Activated CD8-positive, alpha-beta T cell treated with anti-CD3 and anti-CD28 coated beads, Interleukin-2, amount 10 ng/mL, durations not matched to agents 7 days and 5 days (primary cell): Measurements from ENCODE around the gene DGKI. TPM values are rescaled to one million over a fixed set of nuclear protein-coding genes. Genes with fewer than 3 reads are reported as not detected.
"Not testable (repeated sequence)": the region's sequence is repeated elsewhere in the genome, so short reads cannot be mapped to it uniquely, and the experiment has no call there.

ENCODE experiments used
- ATAC-seq: fragments of 150-1000 bp; cut with Tn5 transposase; one replicate; pipeline ENCODE4 v1.10.0; 2021; ENCODE audit warnings: moderate library complexity
- CTCF ChIA-PET: fragments of 350-600 bp; sonication (Branson Sonifier 250); formaldehyde crosslinking; loops from one replicate; lab custom pipeline; 2021; ENCODE audit warnings: antibody characterized with exemption; lab: Charles Lee
- POLR2A ChIA-PET: fragments of 350-600 bp; sonication (Branson Sonifier 250); formaldehyde crosslinking; loops from one replicate; lab custom pipeline; 2021; ENCODE audit warnings: antibody characterized with exemption; lab: Charles Lee
- DNase-seq: peaks from one replicate; pipeline ENCODE4 v3.0.0-alpha.2; 2020
- H3K27ac Mint-ChIP-seq: one replicate; pipeline ENCODE4 v1.8.0; 2021; ENCODE audit warnings: mild to moderate bottlenecking, mixed read lengths
- H3K27me3 Mint-ChIP-seq: one replicate; pipeline ENCODE4 v1.8.0; 2021; ENCODE audit warnings: low read depth, mixed read lengths
- H3K36me3 Mint-ChIP-seq: one replicate; pipeline ENCODE4 v1.8.0; 2021; ENCODE audit warnings: low read depth, mixed read lengths
- H3K4me1 Mint-ChIP-seq: one replicate; pipeline ENCODE4 v1.8.0; 2021; ENCODE audit warnings: low read depth, mixed read lengths
- H3K4me3 Mint-ChIP-seq: one replicate; pipeline ENCODE4 v1.8.0; 2021; ENCODE audit warnings: mild to moderate bottlenecking, mixed read lengths
- H3K9me3 Mint-ChIP-seq: one replicate; pipeline ENCODE4 v1.8.0; 2022; ENCODE audit warnings: mixed read lengths; ENCODE audit not compliant: insufficient read depth
- total RNA-seq, 2 experiments: library from RNA; stranded (reverse); gene quantifications; one replicate each; pipeline ENCODE4 v1.2.3, GENCODE V29; 2021

Gene DGKI
- total RNA-seq, 2 experiments from 2014 or later, result not detected

DNA sequence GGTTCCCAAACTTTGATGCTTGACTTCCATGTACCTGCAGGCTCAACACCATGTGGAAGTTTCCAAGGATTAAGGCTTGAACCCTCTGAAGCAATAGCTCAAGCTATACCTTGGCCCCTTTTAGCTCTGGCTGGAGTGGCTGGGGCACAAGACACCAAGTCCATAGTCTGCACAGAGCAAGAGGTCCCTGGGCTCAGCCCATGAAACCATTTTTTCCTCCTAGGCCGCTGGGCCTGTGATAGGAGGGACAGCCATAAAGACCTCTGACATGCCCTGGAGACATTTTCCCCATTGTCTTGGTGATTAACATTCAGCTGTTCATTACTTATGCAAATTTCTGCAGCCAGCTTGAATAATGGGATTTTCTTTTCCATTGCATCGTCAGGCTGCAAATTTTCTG is 14.4 kb downstream of the DGKI start:
- DNase-seq (no peak), ATAC-seq (no peak)
- Mint-ChIP-seq H3K36me3 (no peaks in the 10 kb centered on the region), H3K27me3 (peaks cover 6% of the 10 kb centered on the region), H3K4me1 (no peaks in the 10 kb centered on the region), H3K4me3 (no peak overlapping the region), H3K9me3 (peaks cover 6% of the 10 kb centered on the region), H3K27ac (no peak overlapping the region)
- CTCF ChIA-PET, result no interaction called here
- POLR2A ChIA-PET, result no interaction called here

DNA sequence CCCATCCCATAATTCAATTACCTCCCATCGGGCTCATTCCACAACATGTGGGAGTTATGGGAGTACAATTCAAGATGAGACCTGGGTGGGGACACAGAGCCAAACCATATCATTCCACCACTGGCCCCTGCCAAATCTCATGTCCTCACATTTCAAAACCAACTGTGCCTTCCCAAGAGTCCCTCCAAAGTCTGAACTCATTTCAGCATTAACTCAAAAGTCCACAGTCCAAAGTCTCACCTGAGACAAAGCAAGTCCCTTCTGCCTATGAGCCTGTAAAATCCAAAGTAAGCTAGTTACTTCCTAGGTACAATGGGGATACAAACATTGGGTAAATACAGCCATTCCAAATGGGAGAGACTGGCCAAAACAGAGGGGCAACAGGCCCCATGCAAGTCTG is 15.2 kb downstream of the DGKI start:
- H3K27me3 Mint-ChIP-seq, POLR2A ChIA-PET, H3K4me1 Mint-ChIP-seq, H3K27ac Mint-ChIP-seq, CTCF ChIA-PET, H3K4me3 Mint-ChIP-seq, H3K36me3 Mint-ChIP-seq, H3K9me3 Mint-ChIP-seq, DNase-seq, ATAC-seq: not testable (repeated sequence)

DNA sequence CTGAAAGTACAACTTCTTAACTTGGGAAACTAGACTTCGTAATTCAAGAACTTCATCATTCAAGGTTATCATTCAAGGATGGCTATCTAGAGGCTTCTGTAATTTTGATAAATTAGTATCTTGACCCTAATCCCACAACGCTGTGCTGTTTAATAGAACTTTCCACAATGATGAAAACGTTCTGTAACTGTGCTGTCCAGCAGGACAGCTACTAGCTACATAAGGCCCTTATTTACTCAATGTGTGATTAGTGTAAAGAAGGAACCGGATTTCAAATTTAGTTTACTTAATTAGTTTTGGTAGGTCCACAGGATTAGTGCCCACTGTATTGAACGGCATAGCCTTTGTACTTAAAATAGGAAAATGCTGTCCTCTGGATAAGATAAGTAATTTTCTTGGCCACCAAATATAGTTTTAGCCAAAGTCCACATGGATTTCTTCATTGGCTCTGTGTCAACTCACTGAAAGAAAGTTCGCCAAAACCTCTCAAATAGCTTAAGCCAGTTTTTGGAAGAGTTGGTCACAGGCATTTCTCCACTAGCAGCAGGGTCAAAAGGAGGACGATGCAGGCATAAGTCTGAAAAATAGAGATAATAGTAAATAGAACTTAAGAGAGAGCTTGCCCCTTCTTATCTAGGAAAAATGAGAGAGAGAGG is 17.3 kb downstream of the DGKI start:
- DNase-seq (no peak), ATAC-seq (no peak)
- Mint-ChIP-seq H3K4me1 (no peaks in the 10 kb centered on the region), H3K4me3 (no peak overlapping the region), H3K27ac (no peak overlapping the region), H3K27me3 (peaks cover 4% of the 10 kb centered on the region), H3K36me3 (no peaks in the 10 kb centered on the region), H3K9me3 (peaks cover 6% of the 10 kb centered on the region)
- POLR2A ChIA-PET, result no interaction called here
- CTCF ChIA-PET, result no interaction called here

DNA sequence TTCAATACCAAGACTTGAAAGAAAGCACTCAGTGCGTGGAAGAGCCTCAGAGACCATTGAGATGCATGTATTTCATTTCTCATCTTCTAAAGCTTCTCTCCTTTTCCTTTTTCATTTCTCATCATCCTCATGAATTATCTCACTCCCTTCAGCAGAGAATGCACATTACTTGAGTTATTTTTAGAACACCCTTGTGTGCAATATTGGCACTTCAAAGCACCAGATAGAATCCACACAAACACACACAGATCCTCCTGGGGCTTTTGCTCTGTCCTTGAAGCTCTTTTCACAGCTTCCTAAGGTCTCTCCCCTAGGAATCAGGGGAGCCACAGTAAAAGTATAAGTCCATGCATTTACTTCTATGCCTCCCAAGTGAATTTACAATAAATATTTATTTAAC is 18.3 kb downstream of the DGKI start:
- DNase-seq, result no peak
- Mint-ChIP-seq H3K36me3 (no peaks in the 10 kb centered on the region), H3K9me3 (peaks cover 6% of the 10 kb centered on the region), H3K27ac (no peak overlapping the region), H3K4me1 (no peaks in the 10 kb centered on the region), H3K4me3 (no peak overlapping the region), H3K27me3 (peaks cover 4% of the 10 kb centered on the region)
- no peak for ATAC-seq
- ChIA-PET CTCF (no interaction called here), POLR2A (interaction anchor here (0.5 kb wide), 1 partner anchor 17 kb away, joined by 4 read pairs; no protein-coding TSS in a partner anchor)

DNA sequence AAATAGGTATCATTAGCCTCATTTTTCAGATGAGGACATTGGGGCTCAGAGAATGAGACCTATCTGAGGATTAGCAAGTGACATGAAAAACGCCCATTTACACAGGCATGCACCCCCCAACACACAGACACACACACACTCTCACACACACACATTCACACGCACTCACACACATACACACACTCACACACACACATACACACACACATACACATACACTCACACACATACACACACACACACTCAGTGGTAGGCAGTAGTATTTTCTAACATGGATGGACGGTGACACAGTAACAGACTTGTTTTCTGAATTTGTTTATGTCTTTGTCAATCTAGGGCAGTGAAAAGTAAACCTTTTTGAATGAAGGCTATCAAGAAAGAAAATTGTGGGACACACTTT is 21.3 kb downstream of the DGKI start:
- H3K9me3 Mint-ChIP-seq, result no peaks in the 10 kb centered on the region
- no peaks in the 10 kb centered on the region for H3K4me1 Mint-ChIP-seq
- no peak overlapping the region for H3K27ac Mint-ChIP-seq
- H3K36me3 Mint-ChIP-seq, result no peaks in the 10 kb centered on the region
- ATAC-seq, result no peak
- no peak for DNase-seq
- ChIA-PET POLR2A (no interaction called here), CTCF (no interaction called here)
- H3K4me3 Mint-ChIP-seq, result no peak overlapping the region
- H3K27me3 Mint-ChIP-seq, result peaks cover 8% of the 10 kb centered on the region

DNA sequence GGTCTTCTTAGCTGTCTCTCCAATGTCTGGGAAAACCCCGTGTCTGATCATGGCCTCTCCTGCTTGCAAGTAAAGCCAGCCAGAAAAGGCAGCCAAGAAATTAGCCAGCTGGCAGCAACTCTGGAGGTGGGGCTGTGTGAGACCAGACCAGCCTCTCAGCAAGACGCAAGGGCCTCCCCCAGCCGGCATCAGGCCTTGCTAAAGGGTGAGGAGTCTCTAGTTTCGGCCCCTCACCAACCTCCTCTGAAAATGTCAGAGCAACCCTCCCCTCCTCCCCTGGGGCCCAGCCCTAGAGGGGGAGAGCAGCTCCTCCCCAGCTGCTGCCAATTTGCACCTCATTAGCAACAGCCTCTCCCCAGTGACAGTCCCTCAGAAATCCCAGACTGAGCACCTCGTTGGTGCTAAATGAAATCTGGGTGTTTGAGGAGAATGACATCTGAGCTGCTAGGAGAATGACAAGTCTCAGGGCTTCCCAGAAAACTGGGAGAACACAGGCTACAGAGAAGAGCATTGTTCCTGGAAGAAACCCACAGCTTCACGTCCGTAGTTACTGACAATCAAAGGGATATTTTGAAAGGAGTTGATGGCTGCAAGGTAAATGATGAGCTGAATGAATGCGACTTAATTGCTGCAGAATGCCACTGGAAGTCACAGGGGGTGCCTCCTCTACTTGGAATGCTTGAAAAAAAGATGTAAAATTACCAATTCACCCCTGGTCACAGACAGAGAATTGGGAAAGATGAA is 25.9 kb downstream of the DGKI start:
- ChIA-PET POLR2A (interaction anchor here (0.7 kb wide), 1 partner anchor 41 kb away, joined by 3 read pairs; no protein-coding TSS in a partner anchor), CTCF (interaction anchor here (0.6 kb wide), 1 partner anchor 9 kb away, joined by 3 read pairs; no protein-coding TSS in a partner anchor)
- no peak for DNase-seq
- peaks cover 5% of the 10 kb centered on the region for H3K27me3 Mint-ChIP-seq
- no peak overlapping the region for H3K4me3 Mint-ChIP-seq
- H3K4me1 Mint-ChIP-seq, result no peaks in the 10 kb centered on the region
- no peak overlapping the region for H3K27ac Mint-ChIP-seq
- H3K36me3 Mint-ChIP-seq, result no peaks in the 10 kb centered on the region
- ATAC-seq, result no peak
- no peaks in the 10 kb centered on the region for H3K9me3 Mint-ChIP-seq

DNA sequence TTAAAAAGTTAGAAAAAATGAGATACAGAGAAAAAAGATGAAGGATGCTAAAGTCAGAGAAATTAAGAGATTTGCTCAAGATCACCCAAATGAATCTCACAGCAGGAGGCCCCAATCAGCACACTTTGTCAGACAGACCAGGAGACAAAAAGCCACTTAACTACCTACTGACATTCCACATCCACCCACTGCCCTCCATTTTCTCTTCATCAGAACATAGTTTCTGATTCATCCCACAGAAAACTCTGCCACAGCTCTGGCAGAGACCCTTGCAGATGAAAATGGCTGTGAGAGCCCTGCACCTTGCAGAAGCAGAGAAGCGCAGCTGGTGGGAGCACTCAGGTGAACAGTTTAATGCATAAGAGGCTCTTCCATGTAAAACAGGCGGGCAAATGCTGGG is 26.6 kb downstream of the DGKI start:
- Mint-ChIP-seq H3K4me3 (no peak overlapping the region), H3K36me3 (no peaks in the 10 kb centered on the region), H3K27me3 (peaks cover 4% of the 10 kb centered on the region), H3K27ac (no peak overlapping the region), H3K4me1 (no peaks in the 10 kb centered on the region), H3K9me3 (no peaks in the 10 kb centered on the region)
- CTCF ChIA-PET, result no interaction called here
- DNase-seq (no peak), ATAC-seq (no peak)
- POLR2A ChIA-PET, result no interaction called here

DNA sequence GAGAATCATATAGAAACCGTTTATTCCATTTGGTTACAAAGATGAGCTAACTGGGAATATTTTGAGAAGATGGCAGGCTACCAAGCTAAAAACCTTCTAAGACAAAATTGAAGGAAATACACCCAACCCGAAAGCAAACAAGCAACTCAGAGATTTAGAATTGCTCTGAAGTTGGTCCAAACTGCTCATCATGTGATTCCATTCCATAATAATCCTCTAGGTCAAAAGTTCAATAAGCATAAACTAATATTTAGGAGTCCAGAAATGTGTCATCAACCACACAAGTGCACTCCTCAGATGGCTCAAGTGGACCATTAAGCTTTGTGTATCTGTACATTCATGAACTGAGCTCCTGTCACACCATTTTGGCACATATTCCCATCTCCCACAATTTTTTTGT is 28.7 kb downstream of the DGKI start:
- DNase-seq, result no peak
- Mint-ChIP-seq H3K36me3 (no peaks in the 10 kb centered on the region), H3K27ac (no peak overlapping the region), H3K4me3 (no peak overlapping the region), H3K9me3 (no peaks in the 10 kb centered on the region), H3K4me1 (no peaks in the 10 kb centered on the region), H3K27me3 (peaks cover 5% of the 10 kb centered on the region)
- POLR2A ChIA-PET, result no interaction called here
- ATAC-seq, result no peak
- CTCF ChIA-PET, result no interaction called here

DNA sequence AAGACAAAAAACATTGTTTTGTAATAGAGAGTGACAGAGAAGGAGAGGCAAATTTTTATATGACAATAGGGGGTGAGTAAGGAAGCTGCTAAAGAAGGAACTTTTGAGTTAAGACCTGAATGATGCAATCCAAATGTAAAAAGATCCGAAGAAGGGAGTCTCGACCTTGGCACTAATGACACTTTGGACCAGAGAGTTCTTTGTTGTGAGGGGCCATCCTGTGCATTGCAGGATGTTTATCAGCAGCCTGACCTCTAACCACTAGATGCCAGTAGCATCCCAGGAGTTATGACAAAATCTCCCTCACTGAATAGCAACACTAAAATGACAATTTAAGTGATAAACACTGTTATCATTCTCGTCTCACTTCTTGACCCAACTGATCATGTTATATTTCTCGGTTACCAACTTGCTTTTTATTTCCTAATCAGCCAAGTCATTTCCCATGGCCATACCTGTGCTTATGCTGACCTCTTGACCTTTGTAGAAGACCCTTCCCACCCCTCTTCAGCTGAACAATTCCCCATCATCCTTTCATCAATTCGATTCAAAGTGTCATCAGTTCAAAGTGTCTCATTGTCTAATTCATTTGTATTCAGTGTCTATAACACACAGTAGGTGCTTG is 30.0 kb downstream of the DGKI start:
- H3K27me3 Mint-ChIP-seq, result peaks cover 5% of the 10 kb centered on the region
- ChIA-PET POLR2A (no interaction called here), CTCF (no interaction called here)
- H3K9me3 Mint-ChIP-seq, result no peaks in the 10 kb centered on the region
- no peak for DNase-seq
- H3K27ac Mint-ChIP-seq, result no peak overlapping the region
- H3K36me3 Mint-ChIP-seq, result no peaks in the 10 kb centered on the region
- no peak overlapping the region for H3K4me3 Mint-ChIP-seq
- no peak for ATAC-seq
- no peaks in the 10 kb centered on the region for H3K4me1 Mint-ChIP-seq

DNA sequence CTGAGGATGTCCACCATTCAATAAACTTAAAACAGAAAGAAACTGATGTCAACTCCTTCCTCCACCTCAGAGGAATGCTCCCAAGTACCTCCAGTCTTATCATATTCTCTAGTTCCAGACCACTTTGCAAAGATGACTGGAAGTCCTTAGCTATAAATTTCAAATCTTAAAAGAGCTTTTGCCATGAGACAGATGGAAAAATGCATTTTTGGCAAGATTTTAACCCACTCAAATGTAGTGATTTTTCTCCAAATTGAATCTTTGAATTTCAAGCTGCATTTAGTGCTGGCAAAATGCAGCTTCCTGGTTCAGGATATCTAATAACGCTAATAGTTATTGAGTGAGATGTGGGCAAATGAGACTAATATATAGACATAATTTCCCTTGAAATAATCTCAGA is 33.2 kb downstream of the DGKI start:
- DNase-seq (no peak), ATAC-seq (no peak)
- no peak overlapping the region for H3K27ac Mint-ChIP-seq
- ChIA-PET CTCF (no interaction called here), POLR2A (no interaction called here)
- no peaks in the 10 kb centered on the region for H3K36me3 Mint-ChIP-seq
- H3K4me3 Mint-ChIP-seq, result no peak overlapping the region
- peaks cover 4% of the 10 kb centered on the region for H3K27me3 Mint-ChIP-seq
- H3K4me1 Mint-ChIP-seq, result no peaks in the 10 kb centered on the region
- H3K9me3 Mint-ChIP-seq, result no peaks in the 10 kb centered on the region

DNA sequence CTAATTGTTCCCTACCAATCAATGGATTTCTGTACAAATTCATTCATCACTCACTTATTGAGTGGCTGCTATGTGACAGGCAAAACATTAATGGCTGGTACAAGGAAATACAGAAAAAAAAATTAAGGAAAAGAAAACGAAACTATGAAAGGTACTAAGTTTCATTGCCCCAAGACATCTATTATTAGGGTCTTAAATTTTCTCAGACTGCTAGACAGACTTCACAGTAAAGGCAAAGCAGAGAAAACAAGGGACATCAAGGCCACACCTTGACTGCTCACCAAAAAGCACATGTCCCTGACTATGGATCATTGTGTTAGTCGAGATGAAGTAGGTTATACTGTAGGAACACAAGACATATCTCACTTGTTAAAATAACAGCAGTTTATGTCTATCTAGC is 36.5 kb downstream of the DGKI start:
- Mint-ChIP-seq H3K36me3 (no peaks in the 10 kb centered on the region), H3K4me1 (no peaks in the 10 kb centered on the region), H3K9me3 (no peaks in the 10 kb centered on the region), H3K27me3 (peaks cover 4% of the 10 kb centered on the region), H3K4me3 (no peak overlapping the region), H3K27ac (no peak overlapping the region)
- ChIA-PET CTCF (no interaction called here), POLR2A (no interaction called here)
- DNase-seq (no peak), ATAC-seq (no peak)

DNA sequence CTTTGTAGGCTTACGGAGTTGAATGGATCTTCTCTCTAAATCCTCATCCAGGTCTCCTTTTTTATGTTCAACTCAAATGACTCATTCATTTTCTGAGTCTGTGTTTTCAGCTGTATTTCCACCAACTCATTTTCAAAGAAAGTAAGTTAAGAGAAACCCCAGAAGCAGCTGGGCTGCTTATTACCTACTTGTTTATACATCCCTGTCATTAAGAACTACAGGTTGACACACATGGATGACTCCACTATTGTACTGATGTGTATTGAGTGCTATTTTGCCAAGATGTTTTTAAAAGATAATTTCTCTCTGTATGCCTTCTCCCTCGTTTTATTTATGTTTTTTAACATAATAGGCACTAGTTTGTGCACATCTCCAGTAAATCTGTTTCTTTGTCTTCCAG is 41.9 kb downstream of the DGKI start:
- Mint-ChIP-seq H3K27ac (no peak overlapping the region), H3K36me3 (no peaks in the 10 kb centered on the region), H3K4me1 (no peaks in the 10 kb centered on the region), H3K4me3 (no peak overlapping the region), H3K9me3 (no peaks in the 10 kb centered on the region), H3K27me3 (no peaks in the 10 kb centered on the region)
- DNase-seq, result no peak
- ChIA-PET CTCF (no interaction called here), POLR2A (no interaction called here)
- no peak for ATAC-seq
